Neuronal stem cell (in vitro differentiated cells): Measurements from ENCODE around the gene APC2.

Experiments used
- DNase-seq: peaks from one replicate; pipeline ENCODE4 v3.0.0-alpha.2; 2013; ENCODE audit warnings: low spot score
- H2AFZ ChIP-seq: one replicate; pipeline ENCODE4 v1.6.1; 2013; ENCODE audit warnings: mild to moderate bottlenecking, low read length, inconsistent platforms
- H2AK5ac ChIP-seq: 2 replicates; pipeline ENCODE4 v1.6.1; 2013; ENCODE audit warnings: low read depth, mild to moderate bottlenecking, inconsistent platforms, low read length, moderate library complexity, mixed read lengths
- H2BK120ac ChIP-seq: 2 replicates; pipeline ENCODE4 v1.6.1; 2013; ENCODE audit warnings: low read depth, mild to moderate bottlenecking, inconsistent platforms, low read length, moderate library complexity, mixed read lengths
- H2BK12ac ChIP-seq: one replicate; pipeline ENCODE4 v1.6.1; 2013; ENCODE audit warnings: low read length, inconsistent platforms
- H2BK15ac ChIP-seq: 2 replicates; pipeline ENCODE4 v1.6.1; 2013; ENCODE audit warnings: mild to moderate bottlenecking, low read length, inconsistent platforms, mixed read lengths
- H2BK5ac ChIP-seq: one replicate; pipeline ENCODE4 v1.6.1; 2013; ENCODE audit warnings: inconsistent platforms, mild to moderate bottlenecking, low read length, moderate library complexity
- H3K14ac ChIP-seq: one replicate; pipeline ENCODE4 v1.6.1; 2013; ENCODE audit warnings: low read length, inconsistent platforms
- H3K18ac ChIP-seq: 2 replicates; pipeline ENCODE4 v1.6.1; 2013; ENCODE audit warnings: low read length, inconsistent platforms
- H3K23ac ChIP-seq: 2 replicates; pipeline ENCODE4 v1.6.1; 2013; ENCODE audit warnings: low read depth, mild to moderate bottlenecking, mixed read lengths, low read length, inconsistent platforms; ENCODE audit not compliant: poor library complexity
- H3K27ac ChIP-seq: replicated peaks from 3 replicates; pipeline ENCODE4 v1.5.1; 2013; ENCODE audit warnings: low read length, inconsistent platforms
- H3K27me3 ChIP-seq, 3 experiments: 2 replicates each; pipeline ENCODE4 v1.6.1; 2013; ENCODE audit warnings: low read length in 3 of 3, mild to moderate bottlenecking in 2 of 3, inconsistent platforms in 1 of 3, low read depth in 1 of 3, mixed read lengths in 1 of 3, moderate library complexity in 1 of 3; ENCODE audit not compliant: control insufficient read depth in 3 of 3, insufficient read depth in 3 of 3
- H3K36me3 ChIP-seq, 2 donors: replicated peaks in 1 of 2; 2 replicates each; pipeline ENCODE4 v1.6.1; 2013; ENCODE audit warnings: low read length in 2 of 2; ENCODE audit not compliant: control insufficient read depth in 2 of 2, insufficient read depth in 2 of 2
- H3K4ac ChIP-seq: 2 replicates; pipeline ENCODE4 v1.6.1; 2013; ENCODE audit warnings: inconsistent platforms, mild to moderate bottlenecking, low read length, moderate library complexity
- H3K4me1 ChIP-seq, 2 donors: 1 replicate in 1 of 2; 2 replicates in 1 of 2; pipeline ENCODE4 v1.6.1; 2013; ENCODE audit warnings: low read length in 2 of 2, low read depth in 1 of 2; ENCODE audit not compliant: control insufficient read depth in 2 of 2, insufficient read depth in 1 of 2
- H3K4me2 ChIP-seq: one replicate; pipeline ENCODE4 v1.6.1; 2013; ENCODE audit warnings: mild to moderate bottlenecking, low read length, inconsistent platforms; ENCODE audit not compliant: insufficient read depth, poor library complexity, severe bottlenecking
- H3K4me3 ChIP-seq, 2 donors: 2 replicates each; pipeline ENCODE4 v1.5.1; 2013; ENCODE audit warnings: low read length in 2 of 2, mild to moderate bottlenecking in 2 of 2, inconsistent platforms in 1 of 2, moderate library complexity in 1 of 2
- H3K79me1 ChIP-seq: one replicate; pipeline ENCODE4 v1.6.1; 2013; ENCODE audit warnings: low read depth, mild to moderate bottlenecking, inconsistent platforms, low read length, moderate library complexity
- H3K9ac ChIP-seq: one replicate; pipeline ENCODE4 v1.6.1; 2013; ENCODE audit warnings: mild to moderate bottlenecking, low read depth, low read length, inconsistent platforms; ENCODE audit not compliant: poor library complexity
- H3K9me3 ChIP-seq, 2 donors: replicated peaks in 1 of 2; 2 replicates each; pipeline versions ENCODE3 to v1.6.1; 2013; ENCODE audit warnings: low read length in 2 of 2, mild to moderate bottlenecking in 2 of 2, inconsistent platforms in 1 of 2, low read depth in 1 of 2, mixed read lengths in 1 of 2, moderate library complexity in 1 of 2; ENCODE audit not compliant: control insufficient read depth in 2 of 2, insufficient read depth in 1 of 2
- H4K8ac ChIP-seq: one replicate; pipeline ENCODE4 v1.6.1; 2013; ENCODE audit warnings: low read depth, mild to moderate bottlenecking, inconsistent platforms, low read length, moderate library complexity
- H4K91ac ChIP-seq: one replicate; pipeline ENCODE4 v1.6.1; 2013; ENCODE audit warnings: low read length, low read depth, mild to moderate bottlenecking, inconsistent platforms; ENCODE audit not compliant: poor library complexity
- WGBS, 2 donors: extraction: QIAGEN DNeasy Blood & Tissue Kit; methylation state at CpG; one replicate each; pipeline ENCODE4 v1.1.7; 2013; ENCODE audit warnings: missing lambda C conversion rate in 2 of 2, mixed read lengths in 1 of 2; ENCODE audit not compliant: insufficient read length in 2 of 2, insufficient replicate concordance in 1 of 2; ENCODE audit errors: extremely low coverage in 2 of 2; 5-methylcytosine and 5-hydroxymethylcytosine counted together

The APC2 gene

DNA sequence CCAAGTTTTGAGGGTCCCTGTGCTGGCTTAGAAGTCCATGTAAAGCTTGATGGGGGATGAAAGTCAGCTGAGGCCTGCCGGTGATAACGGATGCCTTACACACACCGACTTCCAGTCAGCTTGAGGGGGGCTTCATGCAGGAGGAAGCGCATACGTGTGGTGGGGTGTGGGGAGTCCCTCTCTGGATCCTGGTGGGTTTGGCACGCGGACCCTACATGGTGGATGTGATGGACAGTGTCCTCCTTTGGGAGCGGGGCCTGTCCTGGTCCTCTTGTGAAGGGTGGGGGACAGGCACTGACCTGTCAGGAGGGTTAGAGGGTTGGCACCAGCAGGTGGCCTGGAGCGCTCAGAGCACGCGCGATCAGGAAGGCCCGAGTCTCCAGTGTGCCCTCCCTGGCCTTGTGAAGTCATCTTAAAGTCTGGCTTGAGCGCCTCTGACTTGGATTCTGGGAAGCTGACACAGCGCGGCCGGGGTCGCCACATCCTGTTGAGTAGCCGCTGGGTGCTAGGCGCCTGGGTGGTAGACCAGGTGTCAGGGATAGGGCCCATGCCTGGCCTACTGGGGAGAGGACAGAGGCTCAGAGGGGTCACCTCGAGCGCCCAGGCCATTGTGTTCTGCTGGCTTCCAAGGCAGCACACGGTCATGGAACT is 39.7 kb upstream of the APC2 start:
- no peak overlapping the region for H3K14ac ChIP-seq
- no peak overlapping the region for H3K4ac ChIP-seq
- no peaks in the 10 kb centered on the region for H3K9me3 ChIP-seq
- no peak overlapping the region for H3K18ac ChIP-seq
- no peak overlapping the region for H4K8ac ChIP-seq
- DNase-seq, result no peak
- peak overlapping the region; percentile 53 for H2AK5ac ChIP-seq
- no peaks in the 10 kb centered on the region for H3K27me3 ChIP-seq
- H3K36me3 ChIP-seq, result peaks cover 18 to 51% of the 10 kb centered on the region in 2 donors
- no peak overlapping the region for H2AFZ ChIP-seq
- no peak overlapping the region for H2BK15ac ChIP-seq
- H2BK120ac ChIP-seq, result no peak overlapping the region
- no peak overlapping the region for H2BK5ac ChIP-seq
- H3K4me2 ChIP-seq, result no peak overlapping the region
- no peak overlapping the region for H2BK12ac ChIP-seq
- no peak overlapping the region for H3K9ac ChIP-seq
- H3K79me1 ChIP-seq, result peaks cover 38% of the 10 kb centered on the region
- H3K23ac ChIP-seq, result no peak overlapping the region
- no CpG with 5 or more reads among the region's 23 CpGs for WGBS, 2 donors
- peak overlapping the region in 1 of 2 donors; percentile 7 for H3K4me3 ChIP-seq
- no peak overlapping the region for H4K91ac ChIP-seq
- peaks cover 16 to 22% of the 10 kb centered on the region in 2 donors for H3K4me1 ChIP-seq
- no peak overlapping the region for H3K27ac ChIP-seq

DNA sequence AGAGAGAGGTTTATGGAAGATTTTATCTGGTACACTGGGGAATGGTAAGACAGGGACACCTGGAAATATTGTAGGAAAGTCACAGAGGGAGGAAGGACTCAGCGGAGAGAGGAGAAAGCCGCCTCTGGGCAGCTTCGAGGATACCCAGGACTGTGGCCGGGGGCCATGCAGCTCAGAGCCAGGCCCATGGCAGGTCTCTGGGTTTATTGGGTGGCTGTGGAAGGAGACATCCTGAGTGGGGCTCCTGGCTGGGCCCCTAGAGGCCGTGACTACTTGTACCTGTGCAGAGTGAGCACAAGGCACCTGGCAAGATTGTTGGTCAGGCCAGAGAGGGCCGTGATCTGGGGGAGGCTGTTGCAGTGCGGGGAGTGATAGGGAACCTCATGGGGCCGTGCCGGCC is 39.1 kb upstream of the APC2 start:
- Histone ChIP-seq H3K9me3 (no peaks in the 10 kb centered on the region), H3K27ac (no peak overlapping the region), H3K4me3 (no peak overlapping the region), H4K91ac (no peak overlapping the region), H3K14ac (no peak overlapping the region), H2BK12ac (no peak overlapping the region), H3K27me3 (no peaks in the 10 kb centered on the region), H3K4me2 (no peak overlapping the region), H2AK5ac (peak overlapping the region; percentile 53), H3K18ac (no peak overlapping the region), H3K9ac (peak overlapping the region; percentile 21), H3K4ac (no peak overlapping the region), H4K8ac (no peak overlapping the region), H3K36me3 (peaks cover 18 to 51% of the 10 kb centered on the region in 2 donors), H2BK15ac (no peak overlapping the region), H2BK5ac (no peak overlapping the region), H3K23ac (peak overlapping the region; percentile 86), H2AFZ (no peak overlapping the region), H3K4me1 (peaks cover 19 to 27% of the 10 kb centered on the region in 2 donors), H3K79me1 (peaks cover 41% of the 10 kb centered on the region), H2BK120ac (no peak overlapping the region)
- WGBS, 2 donors, result no CpG with 5 or more reads among the region's 9 CpGs
- no peak for DNase-seq

DNA sequence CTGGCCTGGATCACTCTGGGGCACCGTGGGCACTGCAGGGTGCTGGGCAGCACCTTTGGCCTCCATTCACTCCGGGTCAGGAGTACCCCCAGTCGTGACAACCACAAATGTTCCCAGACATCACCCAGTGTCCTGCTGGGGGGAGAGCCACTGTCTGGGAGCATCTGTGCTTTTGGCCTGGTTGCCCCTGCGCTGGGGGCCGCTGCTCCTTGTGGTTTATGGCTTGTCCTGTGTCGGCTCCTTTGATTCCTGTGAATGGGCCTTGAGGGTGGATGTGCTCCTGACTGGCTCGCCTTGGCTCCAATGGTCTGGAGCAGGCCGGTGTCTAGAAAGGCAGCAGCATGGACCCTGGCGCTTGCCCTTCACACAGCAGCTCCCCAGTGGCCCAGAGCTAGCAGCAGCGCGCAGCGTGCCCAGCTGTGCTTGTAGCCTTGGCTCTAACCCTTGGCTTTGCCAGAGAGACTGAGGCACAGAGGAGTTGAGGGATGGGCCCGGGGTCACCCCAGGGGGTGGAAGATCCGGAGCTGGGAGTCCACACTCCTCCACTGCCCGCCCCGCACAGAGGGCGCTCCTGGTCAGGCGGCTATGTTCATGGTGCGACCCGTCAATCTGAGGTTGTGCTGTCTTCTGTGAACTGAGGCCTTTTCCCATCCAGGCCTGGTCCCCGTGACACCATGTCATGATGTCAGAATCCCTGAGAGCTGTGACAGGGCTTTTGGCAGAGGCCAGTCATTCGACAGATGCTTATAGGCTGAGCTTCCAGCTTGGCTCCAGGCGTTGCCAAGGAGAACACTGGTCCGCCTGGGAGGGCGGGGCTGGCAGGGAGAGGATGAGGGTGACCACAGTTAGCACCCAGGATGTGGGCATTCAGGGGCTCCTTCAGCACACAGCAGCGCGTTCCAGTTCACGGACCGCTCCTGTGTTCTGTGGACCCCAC is 38.4 kb upstream of the APC2 start:
- Histone ChIP-seq H2BK120ac (no peak overlapping the region), H3K4me1 (peaks cover 26 to 33% of the 10 kb centered on the region in 2 donors), H2BK5ac (no peak overlapping the region), H4K91ac (no peak overlapping the region), H4K8ac (peak overlapping the region; percentile 65), H2BK12ac (no peak overlapping the region), H3K27me3 (no peaks in the 10 kb centered on the region), H3K4me2 (no peak overlapping the region), H3K23ac (no peak overlapping the region), H3K36me3 (peaks cover 21 to 58% of the 10 kb centered on the region in 2 donors), H3K18ac (no peak overlapping the region), H2AFZ (no peak overlapping the region), H3K4me3 (no peak overlapping the region), H3K4ac (no peak overlapping the region), H3K9me3 (no peaks in the 10 kb centered on the region), H2BK15ac (no peak overlapping the region), H3K79me1 (peaks cover 48% of the 10 kb centered on the region), H3K14ac (peak overlapping the region; percentile 21), H2AK5ac (peak overlapping the region; percentile 63), H3K27ac (no peak overlapping the region), H3K9ac (peak overlapping the region; percentile 70)
- WGBS, 2 donors, result no CpG with 5 or more reads among the region's 29 CpGs
- no peak for DNase-seq

- Histone ChIP-seq H3K27me3 (no peaks in the 10 kb centered on the region), H3K4me1 (peaks cover 27 to 33% of the 10 kb centered on the region in 2 donors), H3K9me3 (no peaks in the 10 kb centered on the region), H2BK5ac (no peak overlapping the region), H2BK15ac (no peak overlapping the region), H2BK120ac (no peak overlapping the region), H2BK12ac (no peak overlapping the region), H3K9ac (peak overlapping the region; percentile 70), H3K23ac (no peak overlapping the region), H4K91ac (no peak overlapping the region), H3K18ac (no peak overlapping the region), H2AFZ (no peak overlapping the region), H3K4me2 (no peak overlapping the region), H3K79me1 (peaks cover 52% of the 10 kb centered on the region), H3K14ac (peak overlapping the region; percentile 21), H2AK5ac (no peak overlapping the region), H3K36me3 (peaks cover 25 to 66% of the 10 kb centered on the region in 2 donors), H3K4me3 (no peak overlapping the region), H4K8ac (peak overlapping the region; percentile 65), H3K27ac (no peak overlapping the region), H3K4ac (no peak overlapping the region)
- DNase-seq, result no peak
- no CpG with 5 or more reads among the region's 21 CpGs for WGBS, 2 donors
Observed at GRCh38 chr19:1412323-1412923, 37.5 kb upstream of the APC2 start.
